ENCODE data around the gene TRPM8.

The TRPM8 gene

GRCh38 chr2:234019896-234020295 is 102.7 kb downstream of the TRPM8 start:
- H3K36me3 ChIP-seq (ENCODE audit: control insufficient read depth, insufficient read depth, low read length) = no peaks in the 10 kb centered on the region
- H3K27me3 ChIP-seq (ENCODE audit: control insufficient read depth, insufficient read depth, low read length) = no peaks in the 10 kb centered on the region
- no peak for TF ChIP-seq CTCF (IDR thresholded peaks at IDR 0.05)
- H3K4me2 ChIP-seq (ENCODE audit: low read length) = no peak overlapping the region
- H3K4me1 ChIP-seq = no peaks in the 10 kb centered on the region
- no peaks in the 10 kb centered on the region for H3K9me3 ChIP-seq (ENCODE audit: control insufficient read depth, low read length)
- H3K79me2 ChIP-seq = no peaks in the 10 kb centered on the region
- no peak overlapping the region for H2AFZ ChIP-seq
- no peak overlapping the region for H3K4me3 ChIP-seq (ENCODE audit: low read depth, low read length)
- H3K27ac ChIP-seq = no peak overlapping the region
- H3K9ac ChIP-seq = no peak overlapping the region

- no peaks in the 10 kb centered on the region for H3K4me1 ChIP-seq
- TF ChIP-seq CTCF (IDR thresholded peaks at IDR 0.05) = no peak
- H3K27me3 ChIP-seq (ENCODE audit: control insufficient read depth, insufficient read depth, low read length) = no peaks in the 10 kb centered on the region
- H3K9ac ChIP-seq = no peak overlapping the region
- H3K9me3 ChIP-seq (ENCODE audit: control insufficient read depth, low read length) = no peaks in the 10 kb centered on the region
- no peak overlapping the region for H3K4me2 ChIP-seq (ENCODE audit: low read length)
- no peak overlapping the region for H2AFZ ChIP-seq
- H3K27ac ChIP-seq = no peak overlapping the region
- H3K36me3 ChIP-seq (ENCODE audit: control insufficient read depth, insufficient read depth, low read length) = no peaks in the 10 kb centered on the region
- H3K4me3 ChIP-seq (ENCODE audit: low read depth, low read length) = no peak overlapping the region
- no peaks in the 10 kb centered on the region for H3K79me2 ChIP-seq
Measured at GRCh38 chr2:234020332-234020731, 103.2 kb downstream of the TRPM8 start.

- Histone ChIP-seq H3K9me3 (ENCODE audit: control insufficient read depth, low read length) (no peaks in the 10 kb centered on the region), H3K4me2 (ENCODE audit: low read length) (no peak overlapping the region), H3K79me2 (no peaks in the 10 kb centered on the region), H3K27me3 (ENCODE audit: control insufficient read depth, insufficient read depth, low read length) (no peaks in the 10 kb centered on the region), H3K4me1 (no peaks in the 10 kb centered on the region), H3K9ac (no peak overlapping the region), H3K27ac (no peak overlapping the region), H3K36me3 (ENCODE audit: control insufficient read depth, insufficient read depth, low read length) (no peaks in the 10 kb centered on the region), H2AFZ (no peak overlapping the region), H3K4me3 (ENCODE audit: low read depth, low read length) (no peak overlapping the region)
- TF ChIP-seq CTCF (IDR thresholded peaks at IDR 0.05) = no peak
Measured at GRCh38 chr2:234022424-234022823, 105.3 kb downstream of the TRPM8 start.

GRCh38 chr2:234024304-234024703 is 107.1 kb downstream of the TRPM8 start:
- H3K27ac ChIP-seq = no peak overlapping the region
- H3K9me3 ChIP-seq (ENCODE audit: control insufficient read depth, low read length) = no peaks in the 10 kb centered on the region
- TF ChIP-seq CTCF (IDR thresholded peaks at IDR 0.05) = no peak
- no peak overlapping the region for H3K4me2 ChIP-seq (ENCODE audit: low read length)
- no peaks in the 10 kb centered on the region for H3K27me3 ChIP-seq (ENCODE audit: control insufficient read depth, insufficient read depth, low read length)
- H3K9ac ChIP-seq = no peak overlapping the region
- H3K36me3 ChIP-seq (ENCODE audit: control insufficient read depth, insufficient read depth, low read length) = no peaks in the 10 kb centered on the region
- H3K79me2 ChIP-seq = no peaks in the 10 kb centered on the region
- H3K4me3 ChIP-seq (ENCODE audit: low read depth, low read length) = no peak overlapping the region
- no peaks in the 10 kb centered on the region for H3K4me1 ChIP-seq
- no peak overlapping the region for H2AFZ ChIP-seq

- no peak overlapping the region for H3K9ac ChIP-seq
- H3K27me3 ChIP-seq (ENCODE audit: control insufficient read depth, insufficient read depth, low read length) = no peaks in the 10 kb centered on the region
- no peaks in the 10 kb centered on the region for H3K36me3 ChIP-seq (ENCODE audit: control insufficient read depth, insufficient read depth, low read length)
- no peaks in the 10 kb centered on the region for H3K9me3 ChIP-seq (ENCODE audit: control insufficient read depth, low read length)
- H3K4me3 ChIP-seq (ENCODE audit: low read depth, low read length) = no peak overlapping the region
- no peaks in the 10 kb centered on the region for H3K4me1 ChIP-seq
- no peak overlapping the region for H3K27ac ChIP-seq
- no peak for TF ChIP-seq CTCF (IDR thresholded peaks at IDR 0.05)
- peak overlapping the region; percentile 55 for H3K4me2 ChIP-seq (ENCODE audit: low read length)
- H2AFZ ChIP-seq = no peak overlapping the region
- H3K79me2 ChIP-seq = no peaks in the 10 kb centered on the region
Measured at GRCh38 chr2:234025466-234025865, 108.3 kb downstream of the TRPM8 start.

Data from parathyroid adenoma (tissue), 2 donors.